ENCODE results near the gene OR5AN1.

GRCh38 chr11:59394186-59394585 is 35.5 kb downstream of the OR5AN1 start:
- TF ChIP-seq CTCF (IDR thresholded peaks at IDR 0.05) (no peak), POLR2A (IDR thresholded peaks at IDR 0.05) (no peak)
